ENCODE measurements around the gene MSX2.

Gene MSX2

DNA sequence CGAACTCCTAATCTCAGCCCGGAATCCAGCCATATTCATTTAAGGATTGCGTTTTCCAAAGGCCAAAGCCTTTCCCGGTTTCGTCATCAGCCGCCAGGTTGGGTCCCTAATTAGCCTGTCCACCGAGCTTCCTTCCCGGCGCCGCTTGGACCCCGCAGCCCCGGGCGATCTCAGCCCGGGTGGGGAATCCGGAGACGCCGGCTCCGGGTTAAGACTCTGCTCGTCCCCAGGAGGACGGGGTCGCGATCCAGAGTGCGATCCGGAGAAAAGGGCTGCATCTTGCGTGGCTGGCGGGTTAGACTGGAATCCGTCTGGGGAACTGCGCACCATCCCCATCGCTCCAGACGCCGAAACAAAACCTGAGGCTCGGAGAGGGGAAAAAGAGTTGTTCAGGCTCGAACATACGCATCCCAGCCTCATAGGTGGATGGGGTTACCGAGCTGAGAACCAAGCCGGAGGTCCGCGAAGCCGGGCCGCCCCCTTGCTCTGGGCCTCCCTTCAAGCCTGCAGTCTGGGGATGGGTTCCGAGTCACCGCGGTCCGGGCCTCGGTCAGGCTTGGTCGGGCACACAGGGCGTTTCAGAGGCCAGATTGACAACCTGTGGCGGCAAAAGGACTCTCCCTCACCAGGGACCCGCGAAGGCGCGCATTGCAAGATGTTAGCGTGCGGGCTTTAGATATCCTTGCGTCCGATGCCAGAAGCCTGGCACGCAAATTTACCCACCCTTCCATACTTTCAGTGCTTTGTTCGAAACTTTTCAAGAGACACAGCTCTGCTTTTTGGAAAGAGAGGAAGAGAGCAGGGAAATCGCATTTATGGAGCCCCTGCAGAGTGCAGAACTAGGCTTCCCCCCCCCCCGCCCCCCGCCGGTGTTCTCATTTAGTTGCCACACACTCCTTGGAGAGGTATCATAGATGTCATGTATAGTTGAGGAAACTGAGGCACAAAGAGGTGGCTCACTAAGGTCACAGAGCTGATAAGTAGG lies 7.9 kb downstream of the MSX2 start:
- Histone ChIP-seq H3K4me3 (ENCODE audit: low read length, poor library complexity, severe bottlenecking) (no peak overlapping the region), H3K4me2 (ENCODE audit: low read depth, low read length, poor library complexity, severe bottlenecking) (no peak overlapping the region), H3K9me3 (ENCODE audit: insufficient read depth, low read depth, low read length) (no peaks in the 10 kb centered on the region), H3K36me3 (ENCODE audit: insufficient read depth, low read length) (no peaks in the 10 kb centered on the region), H4K20me1 (ENCODE audit: insufficient read depth, low read length, poor library complexity, severe bottlenecking) (no peaks in the 10 kb centered on the region), H3K9me2 (replicated peaks; ENCODE audit: low read depth, low read length) (no peaks in the 10 kb centered on the region), H3F3A (ENCODE audit: low read depth) (no peaks in the 10 kb centered on the region), H3K27me3 (ENCODE audit: insufficient read depth, low read length, poor library complexity, severe bottlenecking) (no peaks in the 10 kb centered on the region), H2AFZ (ENCODE audit: low read length) (no peak overlapping the region), H3K4me1 (ENCODE audit: insufficient read depth, low read length, poor library complexity, severe bottlenecking) (no peaks in the 10 kb centered on the region), H3K9ac (ENCODE audit: low read depth, low read length, poor library complexity, severe bottlenecking) (no peak overlapping the region), H3K79me2 (ENCODE audit: insufficient read depth, low read length) (no peaks in the 10 kb centered on the region)
- TF ChIP-seq CTCF (conservative IDR thresholded peaks at IDR 0.05; ENCODE audit: low read length) (no peak), EZH2phosphoT487 (IDR thresholded peaks at IDR 0.05; ENCODE audit: borderline replicate concordance) (no peak)

DNA sequence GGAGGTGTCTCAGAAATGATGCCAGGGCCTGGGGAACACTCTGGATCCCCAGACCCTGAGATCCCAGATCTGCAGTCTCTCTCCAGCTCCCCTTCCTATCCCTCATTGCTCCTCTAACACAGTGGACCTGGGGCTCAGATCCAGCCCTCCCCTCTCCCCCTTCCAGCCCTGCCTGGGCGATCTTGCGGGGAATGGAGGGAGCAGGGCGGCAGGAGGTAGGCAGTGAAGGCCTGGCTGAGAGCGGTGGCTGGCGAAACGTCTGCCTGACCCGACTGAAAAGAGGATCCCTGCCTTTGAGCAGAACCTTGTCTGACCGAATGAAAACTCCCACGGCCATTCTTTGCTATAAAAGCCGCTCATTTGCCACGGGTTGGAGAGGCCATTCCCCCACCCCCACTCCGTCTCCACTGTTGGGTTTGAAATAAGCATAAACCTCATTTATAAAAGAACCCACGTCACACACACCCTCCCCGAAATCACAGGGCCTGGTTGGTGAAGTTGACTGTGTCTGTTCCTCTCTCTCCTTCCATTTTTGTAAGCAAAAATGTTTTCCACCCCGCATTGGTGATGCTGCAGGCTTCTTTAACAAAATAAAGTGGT lies 8.8 kb downstream of the MSX2 start:
- no peak overlapping the region for H3K9ac ChIP-seq (ENCODE audit: low read depth, low read length, poor library complexity, severe bottlenecking)
- no peaks in the 10 kb centered on the region for H4K20me1 ChIP-seq (ENCODE audit: insufficient read depth, low read length, poor library complexity, severe bottlenecking)
- H3K4me1 ChIP-seq (ENCODE audit: insufficient read depth, low read length, poor library complexity, severe bottlenecking): no peaks in the 10 kb centered on the region
- H3K27me3 ChIP-seq (ENCODE audit: insufficient read depth, low read length, poor library complexity, severe bottlenecking): no peaks in the 10 kb centered on the region
- no peak overlapping the region for H3K4me3 ChIP-seq (ENCODE audit: low read length, poor library complexity, severe bottlenecking)
- no peaks in the 10 kb centered on the region for H3K9me3 ChIP-seq (ENCODE audit: insufficient read depth, low read depth, low read length)
- no peaks in the 10 kb centered on the region for H3K79me2 ChIP-seq (ENCODE audit: insufficient read depth, low read length)
- TF ChIP-seq EZH2phosphoT487 (IDR thresholded peaks at IDR 0.05; ENCODE audit: borderline replicate concordance) (no peak), CTCF (conservative IDR thresholded peaks at IDR 0.05; ENCODE audit: low read length) (no peak)
- no peaks in the 10 kb centered on the region for H3K36me3 ChIP-seq (ENCODE audit: insufficient read depth, low read length)
- H3K9me2 ChIP-seq (replicated peaks; ENCODE audit: low read depth, low read length): no peaks in the 10 kb centered on the region
- no peak overlapping the region for H2AFZ ChIP-seq (ENCODE audit: low read length)
- H3F3A ChIP-seq (ENCODE audit: low read depth): no peaks in the 10 kb centered on the region
- H3K4me2 ChIP-seq (ENCODE audit: low read depth, low read length, poor library complexity, severe bottlenecking): no peak overlapping the region

- no peak for TF ChIP-seq EZH2phosphoT487 (IDR thresholded peaks at IDR 0.05; ENCODE audit: borderline replicate concordance)
- Histone ChIP-seq H3K9me2 (replicated peaks; ENCODE audit: low read depth, low read length) (no peaks in the 10 kb centered on the region), H3F3A (ENCODE audit: low read depth) (no peaks in the 10 kb centered on the region), H3K27me3 (ENCODE audit: insufficient read depth, low read length, poor library complexity, severe bottlenecking) (no peaks in the 10 kb centered on the region), H3K9me3 (ENCODE audit: insufficient read depth, low read depth, low read length) (no peaks in the 10 kb centered on the region), H3K4me1 (ENCODE audit: insufficient read depth, low read length, poor library complexity, severe bottlenecking) (no peaks in the 10 kb centered on the region), H4K20me1 (ENCODE audit: insufficient read depth, low read length, poor library complexity, severe bottlenecking) (no peaks in the 10 kb centered on the region), H3K36me3 (ENCODE audit: insufficient read depth, low read length) (no peaks in the 10 kb centered on the region), H3K4me3 (ENCODE audit: low read length, poor library complexity, severe bottlenecking) (no peak overlapping the region), H3K79me2 (ENCODE audit: insufficient read depth, low read length) (no peaks in the 10 kb centered on the region), H3K4me2 (ENCODE audit: low read depth, low read length, poor library complexity, severe bottlenecking) (no peak overlapping the region), H2AFZ (ENCODE audit: low read length) (no peak overlapping the region), H3K9ac (ENCODE audit: low read depth, low read length, poor library complexity, severe bottlenecking) (no peak overlapping the region)
These were observed 9.5 kb downstream of the MSX2 start for GRCh38 chr5:174733836-174734235.
